ENCODE measurements around the gene ENTPD8. TPM values are rescaled to one million over a fixed set of nuclear protein-coding genes. Genes with fewer than 3 reads are reported as not detected.

Gene ENTPD8
- total and polyA plus RNA-seq, 10 of the 15 experiments (the other 5 are each of a cell fraction or from before 2014, with no cell fraction given), result not detected

DNA sequence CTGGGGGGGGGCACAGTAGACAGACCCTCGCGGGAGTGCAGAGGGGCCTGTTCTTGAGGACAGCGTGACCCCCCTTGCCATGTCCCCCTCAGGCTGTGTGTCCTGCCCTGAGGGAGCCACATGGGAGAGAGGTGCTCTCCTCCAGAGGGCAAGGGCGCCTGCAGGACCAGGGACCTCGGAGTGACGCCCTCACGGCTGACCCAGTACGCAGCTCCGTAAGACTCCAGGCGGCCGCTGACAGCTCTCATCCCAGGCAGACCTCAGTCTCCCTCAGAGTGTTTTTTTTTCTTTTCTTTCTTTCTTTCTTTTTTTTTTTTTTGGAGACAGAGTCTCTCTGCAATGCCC, 45.5 kb downstream of the ENTPD8 start (continued):
- no peak for TF ChIP-seq GABPA (IDR thresholded peaks at IDR 0.05; ENCODE audit: low read depth)
- TF ChIP-seq, protein P1, sequence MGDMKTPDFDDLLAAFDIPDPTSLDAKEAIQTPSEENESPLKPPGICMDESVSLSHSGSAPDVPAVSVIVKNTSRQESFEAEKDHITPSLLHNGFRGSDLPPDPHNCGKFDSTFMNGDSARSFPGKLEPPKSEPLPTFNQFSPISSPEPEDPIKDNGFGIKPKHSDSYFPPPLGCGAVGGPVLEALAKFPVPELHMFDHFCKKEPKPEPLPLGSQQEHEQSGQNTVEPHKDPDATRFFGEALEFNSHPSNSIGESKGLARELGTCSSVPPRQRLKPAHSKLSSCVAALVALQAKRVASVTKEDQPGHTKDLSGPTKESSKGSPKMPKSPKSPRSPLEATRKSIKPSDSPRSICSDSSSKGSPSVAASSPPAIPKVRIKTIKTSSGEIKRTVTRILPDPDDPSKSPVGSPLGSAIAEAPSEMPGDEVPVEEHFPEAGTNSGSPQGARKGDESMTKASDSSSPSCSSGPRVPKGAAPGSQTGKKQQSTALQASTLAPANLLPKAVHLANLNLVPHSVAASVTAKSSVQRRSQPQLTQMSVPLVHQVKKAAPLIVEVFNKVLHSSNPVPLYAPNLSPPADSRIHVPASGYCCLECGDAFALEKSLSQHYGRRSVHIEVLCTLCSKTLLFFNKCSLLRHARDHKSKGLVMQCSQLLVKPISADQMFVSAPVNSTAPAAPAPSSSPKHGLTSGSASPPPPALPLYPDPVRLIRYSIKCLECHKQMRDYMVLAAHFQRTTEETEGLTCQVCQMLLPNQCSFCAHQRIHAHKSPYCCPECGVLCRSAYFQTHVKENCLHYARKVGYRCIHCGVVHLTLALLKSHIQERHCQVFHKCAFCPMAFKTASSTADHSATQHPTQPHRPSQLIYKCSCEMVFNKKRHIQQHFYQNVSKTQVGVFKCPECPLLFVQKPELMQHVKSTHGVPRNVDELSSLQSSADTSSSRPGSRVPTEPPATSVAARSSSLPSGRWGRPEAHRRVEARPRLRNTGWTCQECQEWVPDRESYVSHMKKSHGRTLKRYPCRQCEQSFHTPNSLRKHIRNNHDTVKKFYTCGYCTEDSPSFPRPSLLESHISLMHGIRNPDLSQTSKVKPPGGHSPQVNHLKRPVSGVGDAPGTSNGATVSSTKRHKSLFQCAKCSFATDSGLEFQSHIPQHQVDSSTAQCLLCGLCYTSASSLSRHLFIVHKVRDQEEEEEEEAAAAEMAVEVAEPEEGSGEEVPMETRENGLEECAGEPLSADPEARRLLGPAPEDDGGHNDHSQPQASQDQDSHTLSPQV (IDR thresholded peaks at IDR 0.05), result no peak

DNA sequence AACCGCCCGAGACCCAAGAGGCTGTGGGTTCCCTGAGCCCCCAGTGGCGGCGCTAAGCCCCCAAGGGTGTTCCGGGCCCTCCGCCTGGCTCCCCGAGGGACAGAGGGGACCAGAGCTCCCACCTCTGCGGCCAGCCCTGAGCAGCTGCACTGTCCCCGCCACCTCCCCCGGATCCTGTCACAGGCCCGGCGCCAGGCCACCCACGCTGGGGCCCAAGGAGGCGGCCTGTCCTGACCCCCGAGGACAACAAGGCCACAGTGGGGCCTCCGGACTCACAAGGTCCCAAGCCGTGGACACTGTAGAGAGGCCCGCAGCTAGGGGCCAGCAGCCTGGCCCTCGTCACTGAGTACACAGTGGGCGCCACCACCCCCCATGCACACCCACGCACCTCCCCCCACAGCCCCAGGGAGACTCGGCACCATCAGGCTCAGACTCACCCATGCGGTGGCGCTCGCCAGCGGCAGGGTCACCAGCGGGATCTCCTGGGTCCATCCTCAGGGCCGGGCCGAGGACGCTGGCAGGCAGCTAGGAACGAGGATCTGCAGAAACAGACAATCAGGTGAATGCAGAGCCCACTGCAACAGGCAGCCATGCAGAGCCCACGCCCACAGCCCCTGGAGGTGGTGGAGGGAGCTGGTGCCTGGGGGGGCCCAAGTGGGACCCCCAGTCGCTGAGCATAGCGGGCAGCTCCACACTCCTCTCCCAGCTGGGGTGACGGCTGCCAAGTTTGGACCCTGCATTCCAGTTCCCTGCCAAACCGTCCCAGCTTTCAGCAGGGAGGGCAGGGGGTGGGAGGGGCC, 46.1 kb downstream of the ENTPD8 start:
- in situ Hi-C loops (cut with MboI) (no loop called here), intact Hi-C loops (cut with micrococcal nuclease; ENCODE audit: unreplicated experiment) (no loop called here)
- CTCF ChIA-PET, result no interaction called here
- Histone ChIP-seq H3K4me2 (ENCODE audit: control insufficient read depth, insufficient read depth) (no peak overlapping the region), H4K20me1 (ENCODE audit: control insufficient read depth, insufficient read depth) (no peaks in the 10 kb centered on the region), H3K9ac (ENCODE audit: control insufficient read depth, insufficient read depth, low read length) (no peak overlapping the region), H3K4me3 (no peak overlapping the region), H3K9me3 (replicated peaks; ENCODE audit: control insufficient read depth, insufficient read depth, low read length) (peaks cover 8% of the 10 kb centered on the region; the same call in 2 of the 3 replicates), H3K36me3 (ENCODE audit: control insufficient read depth in 2 of 2, insufficient read depth in 2 of 2, low read length in 1 of 2) (no peaks in the 10 kb centered on the region; a peak in 1 of 4 replicates), H3K27ac (ENCODE audit: control insufficient read depth, insufficient read depth) (no peak overlapping the region), H3K4me1 (ENCODE audit: control insufficient read depth, insufficient read depth, low read length) (no peaks in the 10 kb centered on the region; the same call in 1 of the 2 replicates), H3K79me2 (ENCODE audit: control insufficient read depth, insufficient read depth, low read length) (no peaks in the 10 kb centered on the region), H3K27me3 (replicated peaks in 1 of 2; ENCODE audit: control insufficient read depth in 2 of 2, insufficient read depth in 2 of 2, low read length in 1 of 2) (no peaks in the 10 kb centered on the region), H2AFZ (ENCODE audit: control insufficient read depth, low read depth, low read length) (no peak overlapping the region)
- no TSS peak for BruUV-seq (replicated peaks)
- SMC1A ChIA-PET (ENCODE audit: uncharacterized antibody, unreplicated experiment), result no interaction called here
- POLR2A ChIA-PET, result interaction anchor here (0.6 kb wide), 1 partner anchor 16 kb away, joined by 3 read pairs; no protein-coding TSS in a partner anchor
- RAD21 ChIA-PET (ENCODE audit: unreplicated experiment), result no interaction called here
- DNase-seq (ENCODE audit: low read depth, low spot score) (no peak), ATAC-seq (no peak), FAIRE-seq (no peak)
- WGBS (ENCODE audit: insufficient coverage, insufficient replicate concordance, low lambda C conversion rate, missing lambda C conversion rate), result 79% methylated on average over 31 of the region's 36 CpGs
- TF ChIP-seq SPI1 (IDR thresholded peaks at IDR 0.05; ENCODE audit: borderline replicate concordance, insufficient read depth, low read depth, low read length) (no peak), WRNIP1 (IDR thresholded peaks at IDR 0.05; ENCODE audit: borderline replicate concordance, low read depth, low read length) (no peak), HDGF (IDR thresholded peaks at IDR 0.05) (no peak), NBN (IDR thresholded peaks at IDR 0.05) (no peak), EP300 (IDR thresholded peaks at IDR 0.05; ENCODE audit: borderline replicate concordance in 1 of 2, control insufficient read depth in 1 of 2, low read depth in 2 of 2, low read length in 2 of 2) (no peak), CREB1 (IDR thresholded peaks at IDR 0.05; ENCODE audit: low read depth) (no peak), SP1 (IDR thresholded peaks at IDR 0.05; ENCODE audit: low read depth, low read length) (no peak), RB1 (IDR thresholded peaks at IDR 0.05; ENCODE audit: borderline replicate concordance) (no peak), CBX5 (IDR thresholded peaks at IDR 0.05; ENCODE audit: low read depth) (no peak), IKZF1 (conservative IDR thresholded peaks at IDR 0.05) (no peak)
- TF ChIP-seq, protein P2, sequence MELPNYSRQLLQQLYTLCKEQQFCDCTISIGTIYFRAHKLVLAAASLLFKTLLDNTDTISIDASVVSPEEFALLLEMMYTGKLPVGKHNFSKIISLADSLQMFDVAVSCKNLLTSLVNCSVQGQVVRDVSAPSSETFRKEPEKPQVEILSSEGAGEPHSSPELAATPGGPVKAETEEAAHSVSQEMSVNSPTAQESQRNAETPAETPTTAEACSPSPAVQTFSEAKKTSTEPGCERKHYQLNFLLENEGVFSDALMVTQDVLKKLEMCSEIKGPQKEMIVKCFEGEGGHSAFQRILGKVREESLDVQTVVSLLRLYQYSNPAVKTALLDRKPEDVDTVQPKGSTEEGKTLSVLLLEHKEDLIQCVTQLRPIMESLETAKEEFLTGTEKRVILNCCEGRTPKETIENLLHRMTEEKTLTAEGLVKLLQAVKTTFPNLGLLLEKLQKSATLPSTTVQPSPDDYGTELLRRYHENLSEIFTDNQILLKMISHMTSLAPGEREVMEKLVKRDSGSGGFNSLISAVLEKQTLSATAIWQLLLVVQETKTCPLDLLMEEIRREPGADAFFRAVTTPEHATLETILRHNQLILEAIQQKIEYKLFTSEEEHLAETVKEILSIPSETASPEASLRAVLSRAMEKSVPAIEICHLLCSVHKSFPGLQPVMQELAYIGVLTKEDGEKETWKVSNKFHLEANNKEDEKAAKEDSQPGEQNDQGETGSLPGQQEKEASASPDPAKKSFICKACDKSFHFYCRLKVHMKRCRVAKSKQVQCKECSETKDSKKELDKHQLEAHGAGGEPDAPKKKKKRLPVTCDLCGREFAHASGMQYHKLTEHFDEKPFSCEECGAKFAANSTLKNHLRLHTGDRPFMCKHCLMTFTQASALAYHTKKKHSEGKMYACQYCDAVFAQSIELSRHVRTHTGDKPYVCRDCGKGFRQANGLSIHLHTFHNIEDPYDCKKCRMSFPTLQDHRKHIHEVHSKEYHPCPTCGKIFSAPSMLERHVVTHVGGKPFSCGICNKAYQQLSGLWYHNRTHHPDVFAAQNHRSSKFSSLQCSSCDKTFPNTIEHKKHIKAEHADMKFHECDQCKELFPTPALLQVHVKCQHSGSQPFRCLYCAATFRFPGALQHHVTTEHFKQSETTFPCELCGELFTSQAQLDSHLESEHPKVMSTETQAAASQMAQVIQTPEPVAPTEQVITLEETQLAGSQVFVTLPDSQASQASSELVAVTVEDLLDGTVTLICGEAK (IDR thresholded peaks at IDR 0.05; ENCODE audit: borderline replicate concordance), result no peak
